GM19043 (cell line): Measurements from ENCODE around the gene UGT1A6.
"Not testable (repeated sequence)": the region's sequence is repeated elsewhere in the genome, so short reads cannot be mapped to it uniquely, and the experiment has no call there.

ENCODE experiments used
- ATAC-seq: cut with Tn5 transposase; IDR thresholded peaks from one replicate; pipeline ENCODE4 v1.9.1; 2021; ENCODE audit warnings: low read depth; ENCODE audit not compliant: unreplicated experiment

Gene UGT1A6

GRCh38 chr2:233692648-233693047 is at the start of gene UGT1A6:
TSS of gene UGT1A6 (plus strand) at chr2:233692890. CDS start at chr2:233693005, 115 bp downstream.
- ATAC-seq: no peak

GRCh38 chr2:233643128-233643527 is 49.6 kb upstream of the UGT1A6 start:
- no peak for ATAC-seq

DNA sequence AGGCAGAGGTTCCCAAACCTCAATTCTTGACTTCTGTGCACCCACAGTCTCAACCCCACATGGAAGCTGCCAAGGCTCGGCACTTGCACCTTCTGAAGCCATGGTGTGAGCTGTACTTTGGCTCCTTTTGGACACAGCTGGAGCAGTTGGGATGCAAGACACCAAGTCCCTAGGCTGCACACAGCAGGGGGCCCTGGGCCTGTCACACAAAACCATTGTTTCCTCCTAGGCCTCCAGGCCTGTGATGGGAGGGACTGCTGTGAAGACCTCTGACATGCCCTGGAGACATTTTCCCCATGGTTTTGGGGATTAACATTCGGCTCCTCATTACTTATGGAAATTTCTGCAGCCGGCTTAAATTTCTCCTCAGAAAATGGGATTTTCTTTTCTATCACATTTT is 46.7 kb upstream of the UGT1A6 start:
- ATAC-seq: not testable (repeated sequence)

- ATAC-seq: no peak
Measured at GRCh38 chr2:233650981-233651380, 41.7 kb upstream of the UGT1A6 start.

GRCh38 chr2:233651430-233651829 is 41.3 kb upstream of the UGT1A6 start:
- no peak for ATAC-seq

- ATAC-seq: no peak
Measured at GRCh38 chr2:233654501-233654900, 38.2 kb upstream of the UGT1A6 start.

- no peak for ATAC-seq
Measured at GRCh38 chr2:233655043-233655442, 37.6 kb upstream of the UGT1A6 start.

GRCh38 chr2:233655943-233656342 is 36.7 kb upstream of the UGT1A6 start:
- not testable (repeated sequence) for ATAC-seq

DNA sequence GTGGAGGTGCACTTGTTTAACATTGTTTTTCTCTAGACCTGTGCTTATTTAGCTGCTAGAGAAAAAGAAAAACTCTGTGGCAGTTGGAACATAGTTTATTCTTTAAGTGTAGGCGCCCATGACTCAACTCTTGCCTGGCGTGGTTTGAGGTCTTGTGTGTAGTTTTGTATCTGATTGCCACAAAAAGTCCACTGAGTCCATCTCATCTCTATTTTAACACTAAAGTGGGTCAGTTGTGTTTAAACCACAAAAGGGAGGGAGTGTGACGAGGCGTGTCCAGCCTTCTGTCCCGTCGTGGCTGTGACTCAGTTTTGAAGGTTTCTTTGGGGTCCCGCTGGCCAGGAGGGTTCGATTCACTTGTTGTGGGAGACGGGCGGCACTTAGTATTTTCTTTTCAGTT is 36.2 kb upstream of the UGT1A6 start:
- ATAC-seq: no peak

DNA sequence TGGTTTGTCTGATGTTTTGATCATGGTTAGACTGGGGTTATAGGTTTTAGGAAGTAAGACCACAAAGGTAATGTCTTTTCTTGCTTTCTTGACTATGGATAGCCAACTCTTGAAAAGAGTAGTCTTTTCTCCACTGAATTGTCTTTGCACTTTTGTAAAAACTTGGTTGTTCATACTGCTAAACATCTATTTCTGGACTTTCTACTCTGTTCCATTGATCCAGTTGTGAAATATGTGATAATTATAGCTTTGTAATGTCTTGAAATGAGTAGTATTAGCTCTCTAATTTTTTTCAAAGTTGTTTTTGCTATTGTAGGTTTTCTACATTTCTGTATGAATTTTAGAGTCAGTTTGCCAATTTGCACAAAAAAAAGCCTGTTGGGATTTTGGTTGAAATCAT is 34.1 kb upstream of the UGT1A6 start:
- ATAC-seq: no peak

DNA sequence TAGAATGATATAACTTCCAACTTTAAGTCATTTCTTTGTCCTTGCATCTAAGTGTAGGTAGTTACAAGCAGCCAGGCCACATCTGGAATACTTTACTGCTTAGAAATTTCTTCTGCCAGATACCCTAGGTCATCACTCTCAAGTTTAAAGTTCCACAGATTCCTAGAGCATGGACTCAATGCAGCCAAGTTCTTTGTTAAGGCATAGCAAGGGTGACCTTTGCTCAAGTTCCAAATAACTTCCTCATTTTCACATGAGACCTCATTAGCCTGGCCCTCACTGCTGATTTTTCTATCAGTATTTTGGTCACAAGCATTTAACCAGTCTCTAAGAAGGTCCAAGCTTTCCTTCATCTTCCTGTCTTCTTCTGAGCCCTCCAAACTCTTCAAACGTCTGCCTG is 28.8 kb upstream of the UGT1A6 start:
- ATAC-seq: no peak

GRCh38 chr2:233668605-233669260 is 24.0 kb upstream of the UGT1A6 start:
- ATAC-seq: no peak

DNA sequence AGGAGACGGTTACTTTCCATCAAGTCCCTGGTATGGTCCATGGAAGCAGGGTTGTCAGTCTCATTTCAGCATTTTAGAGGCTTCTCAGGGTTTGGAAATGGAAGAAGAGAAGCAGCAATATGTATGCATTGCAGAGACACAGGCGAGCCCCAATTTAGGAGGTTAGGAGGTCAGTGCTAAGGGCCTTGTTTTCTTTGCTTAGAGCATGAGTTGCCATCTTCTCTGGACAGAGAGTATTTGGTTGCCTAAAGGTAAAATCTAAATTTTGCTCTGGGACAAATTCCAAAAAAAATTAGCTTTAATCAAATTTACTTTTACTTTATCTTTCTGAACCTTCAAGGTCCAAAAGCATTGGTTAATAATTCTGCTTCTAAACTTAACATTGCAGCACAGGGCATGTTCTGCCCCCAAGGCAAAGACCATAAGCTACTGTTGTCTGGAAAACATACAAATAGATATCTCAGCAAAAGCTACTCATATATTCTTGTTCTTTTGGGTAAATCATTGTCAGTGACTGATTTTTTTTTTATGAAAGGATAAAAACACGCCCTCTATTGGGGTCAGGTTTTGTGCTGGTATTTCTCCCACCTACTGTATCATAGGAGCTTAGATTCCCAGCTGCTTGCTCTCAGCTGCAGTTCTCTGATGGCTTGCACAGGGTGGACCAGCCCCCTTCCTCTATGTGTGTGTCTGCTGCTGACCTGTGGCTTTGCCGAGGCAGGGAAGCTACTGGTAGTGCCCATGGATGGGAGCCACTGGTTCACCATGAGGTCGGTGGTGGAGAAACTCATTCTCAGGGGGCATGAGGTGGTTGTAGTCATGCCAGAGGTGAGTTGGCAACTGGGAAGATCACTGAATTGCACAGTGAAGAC is 21.2 kb upstream of the UGT1A6 start, which contains the start of gene UGT1A9:
Gene UGT1A9, plus strand, starts transcription at position 609 of the 872 bp plus-strand sequence. Its CDS starts 37 bp downstream, at position 646.
- no peak for ATAC-seq

DNA sequence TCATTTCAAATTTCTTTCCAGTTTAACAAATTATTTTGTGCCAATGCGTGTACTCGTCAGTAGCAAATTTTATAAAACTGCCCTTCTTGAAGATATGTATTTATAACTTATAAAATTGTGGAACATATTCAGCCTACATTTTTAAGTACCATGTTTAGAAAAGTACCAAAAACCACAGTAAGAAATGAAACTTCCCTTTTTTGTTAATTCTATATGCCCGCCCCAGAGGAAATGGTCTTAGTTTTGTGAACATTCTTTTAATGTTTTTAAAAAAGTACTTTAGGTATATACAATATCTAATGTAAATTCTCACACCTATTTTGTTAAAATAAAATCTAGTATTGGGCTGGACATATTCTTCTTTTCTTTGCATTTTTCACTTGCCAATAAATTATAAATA is 19.8 kb upstream of the UGT1A6 start:
- ATAC-seq: no peak

DNA sequence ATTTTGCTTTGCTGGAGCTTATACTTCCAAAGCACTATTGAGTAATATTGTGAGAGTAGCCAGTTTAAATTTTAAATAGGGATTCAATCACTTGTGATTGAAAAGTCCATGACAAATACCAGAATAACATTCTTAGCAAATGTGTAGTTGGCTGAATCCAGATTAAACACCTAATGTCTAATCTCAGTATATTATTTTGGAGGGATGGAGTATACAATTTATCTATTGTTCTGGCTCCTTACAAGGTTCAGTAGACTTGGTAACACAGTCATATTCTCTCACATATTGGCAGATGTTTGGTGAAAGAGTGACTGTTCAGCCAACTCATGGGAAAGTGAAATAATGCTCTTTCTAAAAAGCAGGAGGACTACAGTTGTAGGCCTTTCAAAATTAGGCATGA is 18.8 kb upstream of the UGT1A6 start:
- ATAC-seq: no peak

- no peak for ATAC-seq
Measured at GRCh38 chr2:233674314-233674713, 18.4 kb upstream of the UGT1A6 start.

DNA sequence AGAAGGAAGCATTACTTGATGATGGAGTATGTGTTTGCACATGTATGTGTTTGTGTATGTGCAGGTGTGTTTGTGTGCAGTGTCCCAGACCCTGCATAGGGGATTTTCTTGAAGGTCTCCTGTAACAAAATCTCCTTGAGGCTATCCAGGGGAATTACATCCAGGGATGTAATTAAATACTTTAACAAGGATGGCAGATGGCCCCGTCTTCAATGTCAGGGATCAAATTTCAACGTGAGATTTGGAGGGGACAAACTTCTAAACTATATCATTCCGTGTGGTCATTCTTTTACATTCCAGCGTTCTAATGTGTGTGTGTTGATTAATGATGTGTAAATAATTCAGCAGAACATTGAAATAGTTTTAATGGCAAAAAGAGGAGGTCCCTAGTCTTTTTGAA is 17.7 kb upstream of the UGT1A6 start:
- no peak for ATAC-seq

DNA sequence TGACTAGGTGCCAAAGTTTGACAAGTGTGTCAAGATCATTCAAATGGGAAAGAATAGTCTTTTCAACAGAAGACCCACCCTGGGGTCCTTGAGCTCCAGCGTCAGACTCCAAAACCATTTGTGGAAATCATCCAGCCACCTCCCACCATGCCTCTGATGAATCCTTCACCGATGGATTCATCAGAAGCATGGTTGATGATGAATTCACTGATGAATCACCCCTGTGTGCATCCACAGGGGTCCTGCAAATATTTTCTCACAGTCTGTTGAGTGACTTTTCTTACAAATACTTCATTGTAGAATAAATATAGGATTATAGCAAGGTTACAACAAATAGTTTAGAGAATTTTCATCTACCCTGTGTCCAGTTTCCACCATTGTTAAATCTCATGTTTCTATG is 16.6 kb upstream of the UGT1A6 start:
- ATAC-seq: no peak

DNA sequence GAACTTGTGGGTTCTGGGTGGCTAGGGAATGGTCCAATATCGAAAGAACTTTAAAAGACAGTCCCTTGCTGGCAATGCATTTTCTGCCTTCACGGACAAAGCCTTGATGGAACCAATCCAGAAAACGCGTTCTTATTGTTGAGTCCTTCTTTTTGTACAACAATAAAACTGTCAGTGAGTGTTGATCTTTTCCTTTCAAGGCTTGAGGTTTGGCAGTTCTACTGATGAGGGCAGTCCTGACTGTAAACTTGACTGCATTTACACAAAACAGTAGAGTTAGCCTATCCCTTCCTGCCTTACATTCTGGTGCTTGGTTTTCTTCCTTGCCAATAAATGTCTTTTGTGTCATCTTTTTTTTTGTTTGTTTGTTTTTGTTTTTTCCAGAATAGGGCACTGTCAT is 13.5 kb upstream of the UGT1A6 start:
- no peak for ATAC-seq

DNA sequence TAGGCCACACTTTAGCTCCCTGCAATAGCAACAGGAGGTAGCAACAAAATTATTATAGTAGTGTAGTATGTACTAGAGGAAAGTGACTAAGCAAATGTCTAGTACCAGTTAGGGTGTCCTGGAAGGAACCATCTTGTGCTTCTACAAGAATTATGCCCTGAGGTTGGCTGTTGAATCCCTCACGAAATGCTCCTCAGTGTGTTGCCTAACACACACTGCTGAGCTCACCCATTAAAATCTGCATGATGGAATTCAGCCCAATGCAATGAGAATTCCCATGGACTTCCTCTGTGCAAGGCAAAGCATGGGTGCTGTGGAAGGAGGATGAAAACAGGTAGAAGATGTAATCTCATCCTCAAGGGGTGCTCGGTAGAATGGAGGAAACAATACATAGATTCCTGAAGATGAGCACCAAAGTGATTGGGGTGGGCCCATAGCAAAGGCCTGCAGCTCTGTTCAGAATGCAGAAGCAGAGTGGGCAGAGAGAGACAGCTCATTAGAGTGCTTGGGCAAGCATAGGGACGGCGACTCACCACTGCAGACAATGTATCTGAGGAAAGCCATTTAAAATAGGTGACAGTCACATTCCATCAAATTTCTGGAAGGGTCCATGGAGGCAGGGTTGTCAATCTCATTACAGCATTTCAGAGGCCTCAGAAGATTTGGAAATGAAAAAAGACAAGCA is 12.2 kb upstream of the UGT1A6 start:
- no peak for ATAC-seq

DNA sequence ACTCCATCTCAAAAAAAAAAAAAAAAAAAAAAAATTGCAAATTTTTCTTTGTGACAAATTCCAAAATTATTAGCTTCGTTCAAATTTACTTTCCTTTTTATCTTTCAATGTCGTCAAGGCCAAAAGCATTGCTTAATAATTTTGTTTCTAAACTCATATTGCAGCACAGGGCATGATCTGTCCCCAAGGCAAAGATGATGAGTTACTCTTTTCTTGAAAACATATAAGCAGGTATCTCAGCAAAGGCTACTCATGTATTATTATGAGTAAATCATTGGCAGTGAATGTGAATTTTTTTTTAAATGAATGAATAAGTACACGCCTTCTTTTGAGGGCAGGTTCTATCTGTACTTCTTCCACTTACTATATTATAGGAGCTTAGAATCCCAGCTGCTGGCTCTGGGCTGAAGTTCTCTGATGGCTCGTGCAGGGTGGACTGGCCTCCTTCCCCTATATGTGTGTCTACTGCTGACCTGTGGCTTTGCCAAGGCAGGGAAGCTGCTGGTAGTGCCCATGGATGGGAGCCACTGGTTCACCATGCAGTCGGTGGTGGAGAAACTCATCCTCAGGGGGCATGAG is 11.1 kb upstream of the UGT1A6 start, which contains the start of gene UGT1A7:
Gene UGT1A7, plus strand, starts transcription at position 381 of the 579 bp plus-strand sequence. Its CDS starts 37 bp downstream, at position 418.
- no peak for ATAC-seq
